Calu3 (cell line): Measurements from ENCODE around the gene CALD1. TPM values are rescaled to one million over a fixed set of nuclear protein-coding genes. Genes with fewer than 3 reads are reported as not detected.

ENCODE experiments used
- BruUV-seq: library from RNA; stranded (reverse); fragments of 400-500 nt; replicated peaks from 2 replicates; lab custom pipeline; 2021; lab: Mats Ljungman, UMichigan
- CTCF ChIA-PET: fragments of 300-600 bp; sonication (Branson Sonifier 250); formaldehyde crosslinking; loops from one replicate; lab custom pipeline; 2022; ENCODE audit warnings: antibody characterized with exemption; lab: Charles Lee
- DNase-seq: peaks from one replicate; pipeline ENCODE4 v3.0.0; 2022
- H3K27ac Mint-ChIP-seq: one replicate; pipeline ENCODE4 v1.8.0; 2022; ENCODE audit warnings: mixed read lengths; ENCODE audit not compliant: unreplicated experiment
- H3K27me3 Mint-ChIP-seq: one replicate; pipeline ENCODE4 v1.8.0; 2022; ENCODE audit warnings: mixed read lengths; ENCODE audit not compliant: unreplicated experiment
- H3K36me3 Mint-ChIP-seq: one replicate; pipeline ENCODE4 v1.8.0; 2022; ENCODE audit warnings: mild to moderate bottlenecking, moderate library complexity, mixed read lengths; ENCODE audit not compliant: insufficient read depth, unreplicated experiment
- H3K4me1 Mint-ChIP-seq: one replicate; pipeline ENCODE4 v1.8.0; 2022; ENCODE audit warnings: mild to moderate bottlenecking, low read depth, mixed read lengths; ENCODE audit not compliant: unreplicated experiment
- H3K4me3 Mint-ChIP-seq: one replicate; pipeline ENCODE4 v1.8.0; 2022; ENCODE audit warnings: mild to moderate bottlenecking, low read depth, moderate library complexity, mixed read lengths; ENCODE audit not compliant: unreplicated experiment
- H3K9me3 Mint-ChIP-seq: one replicate; pipeline ENCODE4 v1.8.0; 2022; ENCODE audit warnings: low read depth, mixed read lengths; ENCODE audit not compliant: unreplicated experiment
- intact Hi-C: fragments of 100-400 bp; cut with micrococcal nuclease; formaldehyde crosslinking; loops from one replicate; pipeline ENCODE4 v1.10.0; 2022; ENCODE audit not compliant: unreplicated experiment
- total RNA-seq: library from RNA; stranded (reverse); gene quantifications from 2 replicates; pipeline ENCODE4 v1.2.3, GENCODE V29; 2022
- TF ChIP-seq, protein P1 (sequence below): fragments of 200-600 bp; IDR thresholded peaks from one replicate; pipeline ENCODE4 v1.8.0; 2022; ENCODE audit warnings: antibody characterized with exemption; ENCODE audit not compliant: unreplicated experiment

CALD1 gene
- total RNA-seq, 1 experiment from 2014 or later: 9.3 TPM

DNA sequence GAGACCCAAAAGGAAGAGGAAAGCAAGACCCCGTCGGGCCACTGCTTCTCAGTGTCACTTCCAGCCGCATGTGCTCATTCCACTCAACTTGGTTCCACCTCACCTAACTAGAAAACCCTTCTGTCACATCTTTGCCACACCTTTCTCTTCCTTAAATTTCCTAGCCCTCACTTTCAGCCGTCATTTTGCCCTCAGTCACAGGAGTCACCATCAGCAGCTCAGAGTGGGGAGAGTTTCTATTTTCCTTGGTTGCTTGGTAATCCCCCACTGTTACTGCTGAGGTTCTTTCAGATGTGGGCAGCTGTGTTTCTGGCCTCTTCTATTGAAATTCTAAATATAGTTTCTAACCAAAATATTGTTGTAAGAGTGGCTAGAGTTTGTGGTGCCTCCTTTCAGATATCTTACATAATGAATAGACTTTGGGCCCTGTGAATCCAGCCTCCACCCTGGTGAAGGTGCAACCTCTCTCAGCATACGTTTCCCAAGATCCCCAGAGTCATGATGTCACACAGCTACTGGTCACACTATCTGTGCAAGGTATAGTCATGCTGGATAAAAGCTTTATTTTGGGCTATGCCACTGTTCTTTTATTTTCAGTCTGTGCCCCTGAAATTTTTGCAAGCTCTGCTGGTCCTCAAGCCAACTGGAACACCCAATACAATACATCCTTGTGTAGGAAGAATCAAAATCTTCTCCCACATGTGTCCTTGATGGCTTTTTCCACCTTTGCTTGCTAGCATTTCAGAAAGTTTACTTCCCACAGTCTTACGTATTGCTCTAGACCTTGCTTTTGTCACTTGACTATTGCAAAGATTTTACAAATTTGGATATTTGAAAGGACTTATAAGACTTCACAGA is 216.0 kb downstream of the CALD1 start:
- CTCF ChIA-PET: interaction anchor here (1.2 kb wide), 1 partner anchor 9 kb away, joined by 3 read pairs; the partner anchor contains the start of gene AGBL3
- H3K9me3 Mint-ChIP-seq: no peaks in the 10 kb centered on the region
- H3K4me1 Mint-ChIP-seq: peaks cover 26% of the 10 kb centered on the region
- intact Hi-C loops: no loop called here
- DNase-seq: no peak
- no TSS peak for BruUV-seq
- H3K27me3 Mint-ChIP-seq: no peaks in the 10 kb centered on the region
- H3K27ac Mint-ChIP-seq: peak overlapping the region; percentile 59
- TF ChIP-seq, protein P1, sequence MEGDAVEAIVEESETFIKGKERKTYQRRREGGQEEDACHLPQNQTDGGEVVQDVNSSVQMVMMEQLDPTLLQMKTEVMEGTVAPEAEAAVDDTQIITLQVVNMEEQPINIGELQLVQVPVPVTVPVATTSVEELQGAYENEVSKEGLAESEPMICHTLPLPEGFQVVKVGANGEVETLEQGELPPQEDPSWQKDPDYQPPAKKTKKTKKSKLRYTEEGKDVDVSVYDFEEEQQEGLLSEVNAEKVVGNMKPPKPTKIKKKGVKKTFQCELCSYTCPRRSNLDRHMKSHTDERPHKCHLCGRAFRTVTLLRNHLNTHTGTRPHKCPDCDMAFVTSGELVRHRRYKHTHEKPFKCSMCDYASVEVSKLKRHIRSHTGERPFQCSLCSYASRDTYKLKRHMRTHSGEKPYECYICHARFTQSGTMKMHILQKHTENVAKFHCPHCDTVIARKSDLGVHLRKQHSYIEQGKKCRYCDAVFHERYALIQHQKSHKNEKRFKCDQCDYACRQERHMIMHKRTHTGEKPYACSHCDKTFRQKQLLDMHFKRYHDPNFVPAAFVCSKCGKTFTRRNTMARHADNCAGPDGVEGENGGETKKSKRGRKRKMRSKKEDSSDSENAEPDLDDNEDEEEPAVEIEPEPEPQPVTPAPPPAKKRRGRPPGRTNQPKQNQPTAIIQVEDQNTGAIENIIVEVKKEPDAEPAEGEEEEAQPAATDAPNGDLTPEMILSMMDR: no peak
- H3K4me3 Mint-ChIP-seq: no peak overlapping the region
- H3K36me3 Mint-ChIP-seq: peaks cover 6% of the 10 kb centered on the region

DNA sequence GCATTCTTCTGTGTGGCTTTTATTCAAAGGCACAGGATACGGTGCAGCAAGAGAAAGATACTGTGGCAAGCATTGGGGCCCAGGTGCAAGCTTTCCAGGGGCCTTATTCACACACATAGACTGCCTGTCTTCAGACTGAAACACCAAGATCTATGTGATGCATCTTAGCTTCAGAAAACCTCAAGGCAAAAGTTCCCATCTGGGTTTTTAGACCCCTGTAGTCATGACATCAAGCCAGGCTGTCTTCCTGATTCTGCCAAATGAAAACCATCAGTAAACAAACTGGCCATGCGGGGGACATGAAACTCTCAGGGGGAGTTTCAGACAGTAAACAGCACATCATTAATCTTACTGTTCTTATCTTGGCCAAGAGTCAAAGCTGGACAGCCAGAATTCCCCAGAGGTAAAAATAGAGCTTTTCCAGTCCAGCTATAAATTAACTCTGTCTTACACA is 216.7 kb downstream of the CALD1 start:
- Mint-ChIP-seq H3K27me3 (no peaks in the 10 kb centered on the region), H3K27ac (no peak overlapping the region)
- CTCF ChIA-PET: interaction anchor here (1.2 kb wide), 1 partner anchor 10 kb away, joined by 3 read pairs; the partner anchor contains the start of gene AGBL3

DNA sequence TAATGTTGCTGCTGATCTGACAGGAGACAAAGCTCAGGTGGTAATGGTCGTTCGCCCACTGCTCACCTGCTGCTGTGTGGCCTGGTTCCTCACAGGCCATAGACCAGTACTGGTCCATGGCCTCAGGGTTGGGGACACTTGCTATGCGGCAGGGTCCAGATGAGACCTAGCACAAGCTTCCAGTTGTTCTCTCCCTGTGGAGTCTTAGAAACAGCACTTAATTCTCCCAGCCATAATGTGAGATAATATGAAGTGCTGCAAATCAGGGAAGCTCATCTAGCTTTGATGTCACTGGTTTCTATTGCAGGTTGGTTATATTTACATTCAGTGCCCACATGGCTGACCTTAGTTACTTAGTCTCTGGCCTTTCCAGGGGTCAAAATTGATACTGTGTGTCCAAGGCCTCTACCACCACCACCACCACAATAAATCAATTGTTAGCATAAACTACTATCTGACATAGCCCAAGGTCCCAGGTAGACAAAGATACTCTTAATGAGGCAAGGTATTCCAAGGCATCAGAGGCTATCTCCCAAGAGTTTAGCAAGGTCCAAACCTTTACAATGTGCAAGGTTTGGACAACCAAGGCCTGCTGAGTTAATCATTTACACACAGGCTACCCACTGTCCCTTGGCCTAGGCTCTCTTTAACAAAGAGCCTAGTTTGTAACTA is 217.9 kb downstream of the CALD1 start:
- H3K27me3 Mint-ChIP-seq: no peaks in the 10 kb centered on the region
- no peak for DNase-seq
- intact Hi-C loops: no loop called here
- CTCF ChIA-PET: no interaction called here
- peaks cover 7% of the 10 kb centered on the region for H3K4me1 Mint-ChIP-seq
- H3K27ac Mint-ChIP-seq: no peak overlapping the region
- TF ChIP-seq, protein P1: no peak
- H3K4me3 Mint-ChIP-seq: no peak overlapping the region
- peaks cover 6% of the 10 kb centered on the region for H3K9me3 Mint-ChIP-seq
- peaks cover 6% of the 10 kb centered on the region for H3K36me3 Mint-ChIP-seq
- BruUV-seq: no TSS peak

More for the DNA sequence above, 216.7 kb downstream of the CALD1 start:
- BruUV-seq: no TSS peak
- H3K4me1 Mint-ChIP-seq: peaks cover 20% of the 10 kb centered on the region
- H3K4me3 Mint-ChIP-seq: no peak overlapping the region
- TF ChIP-seq, protein P1: no peak
- no peak for DNase-seq
- peaks cover 6% of the 10 kb centered on the region for H3K36me3 Mint-ChIP-seq
- no peaks in the 10 kb centered on the region for H3K9me3 Mint-ChIP-seq
- intact Hi-C loops: no loop called here

- H3K27me3 Mint-ChIP-seq: no peaks in the 10 kb centered on the region
- peaks cover 6% of the 10 kb centered on the region for H3K36me3 Mint-ChIP-seq
- no peak overlapping the region for H3K27ac Mint-ChIP-seq
- intact Hi-C loops: no loop called here
- no peaks in the 10 kb centered on the region for H3K4me1 Mint-ChIP-seq
- peaks cover 8% of the 10 kb centered on the region for H3K9me3 Mint-ChIP-seq
- no TSS peak for BruUV-seq
- TF ChIP-seq, protein P1: no peak
- CTCF ChIA-PET: no interaction called here
- no peak for DNase-seq
- no peak overlapping the region for H3K4me3 Mint-ChIP-seq
These were observed 219.7 kb downstream of the CALD1 start for GRCh38 chr7:134999136-134999535.
